Iris pigment epithelial cell (primary cell): ENCODE data around the gene ARHGAP29.

ENCODE experiments used
- DNase-seq: peaks from one replicate; pipeline ENCODE4 v3.0.0-alpha.2; 2011; ENCODE audit warnings: low read depth

The ARHGAP29 gene

DNA sequence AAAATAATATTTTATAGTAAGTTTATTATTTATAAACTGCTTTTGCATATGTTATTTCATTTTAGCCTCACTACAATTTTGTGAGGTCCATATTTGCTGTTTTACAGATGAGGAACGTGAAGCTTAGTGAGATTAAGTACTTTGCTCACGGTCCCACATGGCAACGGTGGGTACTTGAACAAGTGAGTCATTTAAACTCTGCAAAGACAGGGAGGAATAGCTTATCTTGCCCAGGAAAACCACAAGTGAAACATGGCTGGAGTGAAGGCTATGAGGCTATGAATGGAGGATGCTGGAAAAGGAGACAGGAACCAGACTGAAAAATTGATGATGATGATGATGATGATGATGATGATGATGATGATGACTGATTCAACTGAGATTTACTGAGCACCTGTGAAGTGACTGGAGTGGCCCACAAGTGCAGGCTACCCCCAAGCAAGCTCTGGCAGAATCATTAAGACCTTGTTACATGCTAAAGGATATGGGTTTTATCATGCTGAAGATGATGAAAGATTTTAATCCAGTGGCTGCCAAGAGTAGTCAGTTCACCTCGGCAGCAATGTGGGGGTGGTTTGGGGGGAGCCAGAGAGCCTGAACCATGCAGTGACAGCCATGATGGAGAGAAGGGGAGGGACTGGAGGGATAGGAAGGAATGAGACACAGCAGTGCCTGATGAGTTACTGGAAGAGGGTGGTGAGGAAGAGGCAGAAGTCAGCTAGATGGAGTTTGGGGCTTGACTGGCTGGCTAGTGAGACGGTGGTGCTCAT, 115.0 kb downstream of the ARHGAP29 start:
- DNase-seq = peak; percentile 91
